Keratinocyte (primary cell): Measurements from ENCODE around the gene B3GAT3.

Experiments
- EZH2 ChIP-seq: IDR thresholded peaks from one replicate; pipeline ENCODE4 v1.6.1; 2012; ENCODE audit warnings: inconsistent platforms, mild to moderate bottlenecking, low read length, moderate library complexity
- TF ChIP-seq, protein P1 (sequence below), 3 experiments: IDR thresholded peaks in 1 of 3; conservative IDR thresholded peaks in 1 of 3; optimal IDR thresholded peaks in 1 of 3; 2 replicates in 2 of 3; 3 replicates in 1 of 3; pipeline versions ENCODE3 to v1.5.1; 2011; ENCODE audit warnings: low read length in 3 of 3, mild to moderate bottlenecking in 3 of 3, moderate library complexity in 2 of 3, control low read depth in 1 of 3, inconsistent platforms in 1 of 3; ENCODE audit not compliant: insufficient read depth in 2 of 3; ENCODE audit errors: extremely low read depth in 1 of 3

DNA sequence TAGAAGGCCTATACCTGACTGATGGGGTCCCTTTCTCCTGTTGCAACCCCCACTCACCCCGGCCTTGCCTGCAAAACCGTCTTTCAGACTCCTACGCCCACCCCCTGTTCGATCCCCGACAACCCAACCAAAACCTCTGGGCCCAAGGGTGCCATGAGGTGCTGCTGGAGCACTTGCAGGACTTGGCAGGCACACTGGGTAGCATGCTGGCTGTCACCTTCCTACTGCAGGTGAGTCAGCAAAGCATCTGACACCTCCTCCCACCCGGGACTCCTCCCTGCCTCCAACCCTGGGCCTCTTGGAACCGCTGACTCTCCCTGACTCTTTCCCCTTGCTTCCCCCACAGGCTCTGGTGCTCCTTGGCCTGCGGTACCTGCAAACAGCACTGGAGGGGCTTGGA, 7.5 kb downstream of the B3GAT3 start:
- TF ChIP-seq, protein P1, sequence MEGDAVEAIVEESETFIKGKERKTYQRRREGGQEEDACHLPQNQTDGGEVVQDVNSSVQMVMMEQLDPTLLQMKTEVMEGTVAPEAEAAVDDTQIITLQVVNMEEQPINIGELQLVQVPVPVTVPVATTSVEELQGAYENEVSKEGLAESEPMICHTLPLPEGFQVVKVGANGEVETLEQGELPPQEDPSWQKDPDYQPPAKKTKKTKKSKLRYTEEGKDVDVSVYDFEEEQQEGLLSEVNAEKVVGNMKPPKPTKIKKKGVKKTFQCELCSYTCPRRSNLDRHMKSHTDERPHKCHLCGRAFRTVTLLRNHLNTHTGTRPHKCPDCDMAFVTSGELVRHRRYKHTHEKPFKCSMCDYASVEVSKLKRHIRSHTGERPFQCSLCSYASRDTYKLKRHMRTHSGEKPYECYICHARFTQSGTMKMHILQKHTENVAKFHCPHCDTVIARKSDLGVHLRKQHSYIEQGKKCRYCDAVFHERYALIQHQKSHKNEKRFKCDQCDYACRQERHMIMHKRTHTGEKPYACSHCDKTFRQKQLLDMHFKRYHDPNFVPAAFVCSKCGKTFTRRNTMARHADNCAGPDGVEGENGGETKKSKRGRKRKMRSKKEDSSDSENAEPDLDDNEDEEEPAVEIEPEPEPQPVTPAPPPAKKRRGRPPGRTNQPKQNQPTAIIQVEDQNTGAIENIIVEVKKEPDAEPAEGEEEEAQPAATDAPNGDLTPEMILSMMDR (optimal IDR thresholded peaks at IDR 0.05 in 1 of 3, IDR thresholded peaks at IDR 0.05 in 1 of 3, conservative IDR thresholded peaks at IDR 0.05 in 1 of 3; ENCODE audit: extremely low read depth in 1 of 3, insufficient read depth in 2 of 3, low read length in 3 of 3): no peak
- no peak for TF ChIP-seq EZH2
